NCI-H226 (cell line): ENCODE measurements around the gene NAMPT.
"Not testable (repeated sequence)": the region's sequence is repeated elsewhere in the genome, so short reads cannot be mapped to it uniquely, and the experiment has no call there.

ENCODE experiments used
- DNase-seq: peaks from one replicate; pipeline ENCODE4 v3.0.0-alpha.2; 2015

Gene NAMPT

GRCh38 chr7:106224797-106225196 lies 60.0 kb downstream of the NAMPT start:
- no peak for DNase-seq

DNA sequence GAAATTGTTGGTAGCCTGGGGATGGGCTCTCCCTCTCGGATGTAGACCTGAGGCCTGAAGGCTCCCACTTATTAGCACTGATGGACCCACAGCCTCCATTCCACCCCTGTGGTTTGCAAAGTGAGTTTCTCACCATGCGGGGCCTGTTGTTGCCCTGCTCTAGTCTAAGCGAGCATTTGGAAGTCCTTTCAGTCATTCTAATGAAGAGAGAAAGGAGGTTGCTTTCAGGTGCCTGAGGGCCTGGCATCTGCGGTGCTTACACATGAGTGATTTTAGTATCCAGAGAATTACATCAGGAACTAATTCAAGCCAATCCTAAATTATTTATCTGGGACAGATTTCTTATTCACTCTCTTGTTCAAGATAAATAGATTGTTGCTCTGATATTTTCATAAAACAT lies 61.6 kb downstream of the NAMPT start:
- no peak for DNase-seq

DNA sequence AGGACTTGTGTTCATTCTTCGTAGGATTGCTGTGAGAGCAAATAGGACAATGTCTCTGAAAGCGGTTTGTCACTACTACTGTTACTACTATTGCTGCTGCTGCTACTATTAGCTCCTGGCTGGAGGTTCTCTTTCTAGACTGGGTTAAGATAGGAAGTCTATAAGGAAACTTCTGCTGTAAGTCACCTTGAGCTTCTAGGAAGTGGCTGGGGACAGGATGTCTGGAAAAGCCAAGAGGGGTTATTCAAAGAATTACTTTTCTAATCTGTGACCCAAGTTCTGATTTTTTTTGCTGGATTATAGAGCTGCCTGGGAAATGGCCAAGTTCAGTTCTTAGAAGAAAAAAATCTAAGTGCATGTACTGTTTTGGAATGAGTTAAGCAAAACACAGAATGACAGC lies 62.2 kb downstream of the NAMPT start:
- no peak for DNase-seq

DNA sequence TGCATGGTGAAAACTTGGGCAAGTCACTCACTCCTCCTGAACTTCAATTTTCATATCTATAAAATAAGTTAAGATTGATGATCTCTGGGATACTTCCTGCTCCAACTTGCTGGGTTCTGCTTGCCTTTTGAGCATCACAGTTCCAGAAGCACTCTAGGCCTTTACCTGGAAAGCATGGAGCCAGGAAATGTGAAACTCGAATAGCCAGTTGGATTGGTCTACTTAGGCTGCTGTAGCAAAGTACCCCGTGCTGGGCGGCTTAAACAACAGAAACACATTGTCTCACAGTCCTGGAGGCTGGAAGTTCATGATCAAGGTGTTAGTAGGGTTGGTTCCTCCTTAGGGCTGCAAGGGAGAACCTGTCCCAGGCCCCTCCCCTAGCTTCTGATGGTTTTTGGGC lies 64.5 kb downstream of the NAMPT start:
- no peak for DNase-seq

DNA sequence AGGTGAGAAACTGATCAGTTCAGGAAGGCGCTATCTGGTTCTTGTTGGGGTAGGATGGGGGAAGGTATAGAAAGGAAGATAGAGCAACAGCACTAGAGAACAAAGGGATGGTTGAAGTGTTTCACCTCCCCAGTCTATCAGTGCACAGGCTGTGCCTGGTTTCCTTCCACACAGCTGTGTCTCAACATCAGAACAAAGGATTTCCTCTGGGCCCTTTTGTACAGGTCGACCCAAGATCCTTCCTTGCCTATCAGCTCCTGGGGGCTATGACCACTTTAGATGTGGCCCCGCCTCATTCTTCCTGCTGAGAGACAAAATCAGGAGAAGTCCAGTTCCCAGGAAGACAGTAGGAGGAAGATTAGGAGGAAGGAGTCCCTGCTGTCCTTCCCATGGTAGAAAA lies 65.6 kb downstream of the NAMPT start:
- no peak for DNase-seq

- DNase-seq: no peak
These were observed 66.2 kb downstream of the NAMPT start for GRCh38 chr7:106218546-106218945.

DNA sequence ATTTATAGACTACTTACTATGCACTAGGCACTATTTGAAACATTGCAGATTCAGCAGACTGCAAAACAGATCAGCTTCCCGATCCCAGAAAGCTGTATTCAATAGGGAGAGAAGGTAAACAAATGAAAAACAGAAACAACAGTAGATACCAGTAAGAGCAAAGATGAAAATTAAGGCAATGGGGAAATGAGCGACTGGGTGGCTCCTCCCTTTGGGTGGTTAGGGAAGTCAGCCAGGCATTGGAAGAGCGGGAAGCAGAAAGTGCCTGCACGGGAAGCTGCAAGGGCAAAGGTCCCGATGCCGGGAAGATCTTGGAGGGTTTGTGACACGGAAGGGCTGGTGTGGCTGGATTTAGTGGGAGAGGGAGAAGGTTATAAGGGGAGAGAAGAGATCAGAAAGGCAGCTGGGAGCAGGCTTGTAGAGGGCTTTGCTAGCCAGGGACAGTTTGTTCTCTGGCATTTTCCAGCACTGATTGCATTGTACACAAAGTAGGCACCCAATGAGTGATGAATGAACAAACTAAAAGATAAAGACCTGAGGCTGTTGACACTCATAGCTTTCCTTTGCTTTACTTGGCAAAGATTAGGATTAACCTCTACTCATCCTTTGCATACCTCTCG lies 67.8 kb downstream of the NAMPT start:
- peak; percentile 48 for DNase-seq

DNA sequence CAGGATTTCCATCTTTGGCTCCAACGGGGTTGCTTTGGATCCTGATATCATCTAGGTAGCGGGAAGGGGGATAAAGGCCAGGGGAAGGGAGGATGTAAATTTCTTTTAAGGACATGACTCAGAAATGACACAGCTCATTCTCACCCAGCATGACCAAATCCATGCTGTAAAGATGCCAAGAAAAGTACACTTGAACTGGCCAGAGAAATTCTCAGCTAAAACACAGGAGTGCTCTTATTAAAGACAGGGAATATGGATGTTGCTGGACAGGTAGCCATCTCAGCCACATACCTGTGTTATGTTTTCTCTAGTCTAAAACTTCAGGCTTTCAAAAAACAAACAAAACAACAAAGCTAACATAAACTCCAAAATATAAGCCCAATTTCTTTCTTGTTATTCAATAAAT lies 68.3 kb downstream of the NAMPT start:
- peak; percentile 88 for DNase-seq

- DNase-seq: no peak
These were observed 68.8 kb downstream of the NAMPT start for GRCh38 chr7:106215868-106216516.

- DNase-seq: not testable (repeated sequence)
These were observed 75.8 kb downstream of the NAMPT start for GRCh38 chr7:106208944-106209343.

GRCh38 chr7:106206826-106207541 lies 77.8 kb downstream of the NAMPT start:
- DNase-seq: no peak

- DNase-seq: no peak
These were observed 79.1 kb downstream of the NAMPT start for GRCh38 chr7:106205621-106206222.

DNA sequence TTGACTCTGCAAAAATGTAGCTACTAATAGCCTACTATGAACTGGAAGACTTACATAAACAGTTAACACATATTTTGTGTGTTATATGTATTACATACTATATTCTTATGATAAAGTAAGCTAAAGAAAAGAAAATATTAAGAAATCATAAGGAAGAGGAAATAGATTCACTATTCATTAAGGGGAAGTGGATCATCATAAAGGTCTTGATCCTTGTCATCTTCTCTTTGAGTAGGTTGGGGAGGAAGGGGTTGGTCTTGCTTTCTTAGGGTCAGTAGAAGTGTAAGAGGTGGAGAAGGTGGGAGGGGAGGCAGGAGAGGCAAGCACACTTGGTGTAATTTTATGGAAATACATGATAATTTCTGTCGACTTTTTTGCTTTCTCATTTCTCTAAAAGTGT lies 81.3 kb downstream of the NAMPT start:
- DNase-seq: no peak

GRCh38 chr7:106201164-106201563 lies 83.6 kb downstream of the NAMPT start:
- no peak for DNase-seq

GRCh38 chr7:106199813-106200364 lies 84.9 kb downstream of the NAMPT start:
- no peak for DNase-seq

GRCh38 chr7:106199024-106199423 lies 85.8 kb downstream of the NAMPT start:
- no peak for DNase-seq
